BE2C (cell line): ENCODE results near the gene RASL11B.

ENCODE experiments used
- DNase-seq: peaks from one replicate; pipeline ENCODE4 v3.0.0-alpha.2; 2020
- H3K27me3 ChIP-seq: fragments of 250-450 bp; sonication (Bioruptor Pico); 2 replicates; pipeline ENCODE4 v1.5.1; 2020; ENCODE audit warnings: mild to moderate bottlenecking
- H3K36me3 ChIP-seq: fragments of 250-450 bp; sonication (Bioruptor Pico); 2 replicates; pipeline ENCODE4 v1.5.1; 2020; ENCODE audit warnings: mild to moderate bottlenecking
- H3K4me1 ChIP-seq: fragments of 250-450 bp; sonication (Bioruptor Pico); 2 replicates; pipeline ENCODE4 v1.5.1; 2020
- H3K4me3 ChIP-seq: 2 replicates; pipeline ENCODE4 v1.5.1; 2011; ENCODE audit warnings: low read depth, low read length
- H3K9me3 ChIP-seq: fragments of 250-450 bp; sonication (Bioruptor Pico); 2 replicates; pipeline ENCODE4 v1.5.1; 2020
- TF ChIP-seq, protein P1 (sequence below): IDR thresholded peaks from 2 replicates; pipeline ENCODE4 v1.5.1; 2012; ENCODE audit warnings: mild to moderate bottlenecking, low read depth, low read length

Gene RASL11B

DNA sequence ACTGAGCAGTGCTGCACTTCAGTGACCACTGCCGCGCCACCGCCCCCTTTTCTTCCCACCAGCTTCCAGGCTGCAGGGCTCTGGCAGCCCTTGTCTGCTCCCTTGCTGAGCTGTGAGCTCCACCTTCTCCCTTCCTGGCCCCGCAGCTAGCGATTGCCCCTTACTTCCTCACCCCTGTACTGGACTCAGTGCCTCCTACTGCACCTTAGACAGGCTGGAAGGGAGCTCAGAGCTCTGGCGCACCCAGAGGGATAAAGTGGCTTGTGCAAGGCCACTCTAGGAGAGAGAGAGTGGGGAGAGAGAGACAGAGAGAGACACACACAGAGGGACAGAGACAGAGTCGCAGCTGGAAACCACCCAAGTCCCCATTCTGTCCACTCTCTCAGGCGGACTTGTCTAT lies 6.0 kb downstream of the RASL11B start:
- H3K4me3 ChIP-seq, result peak overlapping the region; percentile 19; the same call in 1 of the 2 replicates
- peaks cover 31% of the 10 kb centered on the region for H3K36me3 ChIP-seq
- peak; percentile 76 for DNase-seq
- TF ChIP-seq, protein P1, sequence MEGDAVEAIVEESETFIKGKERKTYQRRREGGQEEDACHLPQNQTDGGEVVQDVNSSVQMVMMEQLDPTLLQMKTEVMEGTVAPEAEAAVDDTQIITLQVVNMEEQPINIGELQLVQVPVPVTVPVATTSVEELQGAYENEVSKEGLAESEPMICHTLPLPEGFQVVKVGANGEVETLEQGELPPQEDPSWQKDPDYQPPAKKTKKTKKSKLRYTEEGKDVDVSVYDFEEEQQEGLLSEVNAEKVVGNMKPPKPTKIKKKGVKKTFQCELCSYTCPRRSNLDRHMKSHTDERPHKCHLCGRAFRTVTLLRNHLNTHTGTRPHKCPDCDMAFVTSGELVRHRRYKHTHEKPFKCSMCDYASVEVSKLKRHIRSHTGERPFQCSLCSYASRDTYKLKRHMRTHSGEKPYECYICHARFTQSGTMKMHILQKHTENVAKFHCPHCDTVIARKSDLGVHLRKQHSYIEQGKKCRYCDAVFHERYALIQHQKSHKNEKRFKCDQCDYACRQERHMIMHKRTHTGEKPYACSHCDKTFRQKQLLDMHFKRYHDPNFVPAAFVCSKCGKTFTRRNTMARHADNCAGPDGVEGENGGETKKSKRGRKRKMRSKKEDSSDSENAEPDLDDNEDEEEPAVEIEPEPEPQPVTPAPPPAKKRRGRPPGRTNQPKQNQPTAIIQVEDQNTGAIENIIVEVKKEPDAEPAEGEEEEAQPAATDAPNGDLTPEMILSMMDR, result peak; percentile 38
- H3K4me1 ChIP-seq, result peaks cover 59% of the 10 kb centered on the region
- no peaks in the 10 kb centered on the region for H3K9me3 ChIP-seq
- no peaks in the 10 kb centered on the region for H3K27me3 ChIP-seq

DNA sequence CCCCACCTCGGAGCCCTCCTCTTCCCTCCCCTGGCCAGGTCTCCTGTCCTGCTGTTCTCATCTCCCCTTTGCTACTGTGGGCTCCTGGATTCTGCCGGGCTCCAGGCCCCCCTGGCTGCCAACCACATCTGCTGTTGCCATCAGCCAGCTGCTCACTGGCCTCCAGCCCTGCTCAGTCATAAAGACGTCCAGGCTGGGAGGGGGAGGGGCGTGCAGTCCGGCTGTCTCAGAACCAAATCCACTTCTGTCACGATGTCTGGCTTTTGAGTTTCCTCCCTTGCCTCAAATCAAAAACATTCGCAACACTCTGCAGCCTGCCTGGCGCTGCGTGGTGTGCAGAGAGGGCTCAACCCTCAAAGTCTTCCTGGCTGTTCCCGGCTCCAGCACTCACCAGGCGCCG lies 7.1 kb downstream of the RASL11B start:
- Histone ChIP-seq H3K36me3 (peaks cover 29% of the 10 kb centered on the region), H3K27me3 (no peaks in the 10 kb centered on the region), H3K4me3 (peak overlapping the region; percentile 19; the same call in 1 of the 2 replicates), H3K9me3 (no peaks in the 10 kb centered on the region), H3K4me1 (peaks cover 59% of the 10 kb centered on the region)
- DNase-seq, result peak; percentile 98
- TF ChIP-seq, protein P1, result no peak; the same call in 1 of the 2 replicates

DNA sequence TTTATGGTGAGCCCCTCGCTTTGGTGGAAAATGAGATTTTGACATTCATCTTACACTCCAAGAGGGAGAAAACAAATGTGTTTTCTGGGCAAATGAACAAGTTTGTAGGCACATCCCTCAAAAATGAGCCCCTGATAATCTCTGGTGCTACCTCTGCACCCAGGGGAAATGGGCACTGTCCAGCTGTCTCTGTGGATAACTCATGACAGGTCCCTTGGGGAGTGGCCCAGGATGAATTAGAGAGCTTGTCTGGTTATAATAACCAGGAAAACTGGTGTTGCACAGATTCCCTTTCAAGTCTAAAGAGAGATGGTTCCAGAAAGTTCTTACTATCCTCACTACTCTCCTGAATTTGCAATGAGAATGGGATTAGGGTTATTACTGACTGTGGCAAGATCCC lies 7.5 kb downstream of the RASL11B start:
- TF ChIP-seq, protein P1, result no peak
- Histone ChIP-seq H3K4me1 (peaks cover 58% of the 10 kb centered on the region), H3K27me3 (no peaks in the 10 kb centered on the region), H3K9me3 (no peaks in the 10 kb centered on the region), H3K36me3 (peaks cover 26% of the 10 kb centered on the region), H3K4me3 (peak overlapping the region; percentile 13)
- peak; percentile 79 for DNase-seq

DNA sequence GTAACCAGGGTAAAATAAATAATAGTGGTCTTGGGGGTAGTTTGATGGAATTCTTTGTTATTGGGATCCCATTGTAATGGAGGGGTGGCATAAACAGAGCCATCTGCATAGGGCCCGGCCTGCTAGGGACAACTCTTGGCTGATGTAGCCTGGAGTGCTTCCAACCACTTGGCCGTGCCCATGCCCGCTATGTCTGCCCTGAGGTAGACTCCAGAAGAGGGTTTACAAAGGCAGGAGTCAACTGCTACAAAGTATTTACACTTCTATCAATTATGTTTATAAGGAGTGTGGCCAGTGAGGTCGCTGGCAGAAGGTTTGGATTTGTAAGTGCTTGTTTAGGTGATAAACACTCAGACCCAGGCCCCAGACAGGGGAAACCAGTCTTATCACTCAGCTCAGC lies 8.1 kb downstream of the RASL11B start:
- H3K9me3 ChIP-seq, result no peaks in the 10 kb centered on the region
- peak overlapping the region; percentile 5; the same call in 1 of the 2 replicates for H3K4me3 ChIP-seq
- peaks cover 24% of the 10 kb centered on the region for H3K36me3 ChIP-seq
- TF ChIP-seq, protein P1, result no peak
- H3K27me3 ChIP-seq, result no peaks in the 10 kb centered on the region
- peaks cover 56% of the 10 kb centered on the region for H3K4me1 ChIP-seq
- DNase-seq, result peak; percentile 35

DNA sequence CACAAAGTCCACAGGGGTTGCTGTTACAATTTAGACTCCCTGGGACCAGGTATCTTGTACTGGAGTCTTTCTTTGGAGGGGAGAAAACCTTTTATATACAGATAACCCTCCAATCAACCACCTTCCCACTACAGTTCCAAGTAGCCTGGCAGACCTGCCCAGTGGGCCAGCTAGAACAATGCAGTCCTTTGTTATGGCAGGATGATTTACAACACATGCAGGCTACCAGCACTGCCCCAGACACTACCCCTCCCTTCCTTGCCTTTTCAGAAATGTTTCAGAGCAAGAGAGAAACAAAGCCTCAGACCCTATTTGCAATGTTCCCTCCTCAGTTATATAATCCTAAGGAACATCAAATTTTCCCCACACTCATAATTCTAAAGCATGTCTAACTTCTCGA lies 11.1 kb downstream of the RASL11B start:
- Histone ChIP-seq H3K36me3 (no peaks in the 10 kb centered on the region), H3K4me1 (peaks cover 29% of the 10 kb centered on the region), H3K9me3 (no peaks in the 10 kb centered on the region), H3K27me3 (no peaks in the 10 kb centered on the region), H3K4me3 (no peak overlapping the region)
- TF ChIP-seq, protein P1, result no peak
- no peak for DNase-seq

DNA sequence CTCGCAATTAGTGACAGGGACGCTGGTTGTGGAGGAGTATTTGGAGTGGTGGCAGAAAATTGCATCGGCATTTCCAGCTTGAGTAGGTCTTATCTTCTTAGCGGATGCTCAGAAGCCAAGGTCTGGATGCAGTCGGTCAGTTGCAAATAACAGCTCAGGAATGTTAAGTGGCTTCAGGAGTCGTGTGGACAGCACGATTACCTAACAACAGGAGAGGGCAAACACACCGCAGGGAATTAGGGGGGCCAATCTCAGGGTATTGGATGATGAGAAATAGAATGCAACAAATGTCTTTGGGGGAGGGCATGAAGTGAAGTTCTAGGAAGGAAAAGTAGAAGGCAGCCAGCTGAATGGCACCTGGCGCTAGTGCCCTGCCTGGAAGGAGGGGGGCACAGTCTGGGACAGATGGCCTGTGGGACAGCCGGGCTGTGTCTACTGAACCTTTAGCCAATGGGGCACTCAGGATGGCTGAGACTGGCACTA lies 11.8 kb downstream of the RASL11B start:
- DNase-seq, result no peak
- Histone ChIP-seq H3K27me3 (no peaks in the 10 kb centered on the region), H3K4me3 (no peak overlapping the region), H3K36me3 (no peaks in the 10 kb centered on the region), H3K9me3 (no peaks in the 10 kb centered on the region), H3K4me1 (peaks cover 23% of the 10 kb centered on the region)
- TF ChIP-seq, protein P1, result no peak
